Measurements from ENCODE around the gene VDR. TPM values are rescaled to one million over a fixed set of nuclear protein-coding genes. Genes with fewer than 3 reads are reported as not detected.

The VDR gene
- total RNA-seq, 4 donors from 2014 or later = 62.3 to 191 (median 117) TPM

GRCh38 chr12:47868041-47868440 is 36.8 kb downstream of the VDR start:
- H3K4me3 ChIP-seq = no peak overlapping the region
- H3K9me3 ChIP-seq = no peaks in the 10 kb centered on the region
- peak; percentile 37 for DNase-seq
- intact Hi-C loops (cut with DNase I; ENCODE audit: low total_unique reads) = no loop called here
- in situ Hi-C loops (cut with MboI; ENCODE audit: low pct_ligation_motif_present in 1 of 4, low pct_unique_long_range_greater_than_20kb in 1 of 4, low sequenced_read_pairs in 3 of 4) = loop anchor here in 1 of 4 donors (25.0 kb wide), 1 partner anchor 294 kb away; the partner anchor contains the start of gene ASB8
- TF ChIP-seq POLR2AphosphoS5 (IDR thresholded peaks at IDR 0.05) (no peak), CTCF (IDR thresholded peaks at IDR 0.05) (no peak), EP300 (IDR thresholded peaks at IDR 0.05; ENCODE audit: low read depth) (no peak), POLR2A (IDR thresholded peaks at IDR 0.05) (no peak)
- peak overlapping the region in 2 of 4 donors; percentile 30 to 40 for H3K27ac ChIP-seq
- no peaks in the 10 kb centered on the region for H3K27me3 ChIP-seq
- 94% methylated on average over 2 of the region's 2 CpGs; no CpG with 5 or more reads in 1 of the 2 donors for whole genome bisulfite sequencing, 2 donors (ENCODE audit: low coverage in 1 of 2)
- no peaks in the 10 kb centered on the region for H3K36me3 ChIP-seq
- peaks cover 0 to 16% (median 12%) of the 10 kb centered on the region in 4 donors for H3K4me1 ChIP-seq

- no peak overlapping the region for H3K4me3 ChIP-seq
- in situ Hi-C loops (cut with MboI; ENCODE audit: low pct_ligation_motif_present in 1 of 4, low pct_unique_long_range_greater_than_20kb in 1 of 4, low sequenced_read_pairs in 3 of 4) (loop anchor here in 1 of 4 donors (25.0 kb wide), 1 partner anchor 295 kb away; the partner anchor contains the start of gene ASB8), intact Hi-C loops (cut with DNase I; ENCODE audit: low total_unique reads) (loop anchor here (2.0 kb wide), 1 partner anchor 761 kb away; no protein-coding TSS in a partner anchor)
- no peak for DNase-seq
- H3K27ac ChIP-seq = peak overlapping the region in 1 of 4 donors; percentile 30
- 71% methylated on average over 4 of the region's 4 CpGs; no CpG with 5 or more reads in 1 of the 2 donors for WGBS, 2 donors (ENCODE audit: low coverage in 1 of 2)
- TF ChIP-seq POLR2A (IDR thresholded peaks at IDR 0.05) (no peak), EP300 (IDR thresholded peaks at IDR 0.05; ENCODE audit: low read depth) (no peak), CTCF (IDR thresholded peaks at IDR 0.05) (no peak), POLR2AphosphoS5 (IDR thresholded peaks at IDR 0.05) (no peak)
- no peaks in the 10 kb centered on the region for H3K27me3 ChIP-seq
- H3K4me1 ChIP-seq = peaks cover 0 to 16% (median 12%) of the 10 kb centered on the region in 4 donors
- H3K36me3 ChIP-seq = no peaks in the 10 kb centered on the region
- H3K9me3 ChIP-seq = no peaks in the 10 kb centered on the region
Measured at GRCh38 chr12:47867495-47867941, 37.3 kb downstream of the VDR start.

- intact Hi-C loops (cut with DNase I; ENCODE audit: low total_unique reads) (no loop called here), in situ Hi-C loops (cut with MboI; ENCODE audit: low pct_ligation_motif_present in 1 of 4, low pct_unique_long_range_greater_than_20kb in 1 of 4, low sequenced_read_pairs in 3 of 4) (loop anchor here in 1 of 4 donors (25.0 kb wide), 1 partner anchor 298 kb away; the partner anchor contains the start of gene ASB8)
- H3K27me3 ChIP-seq = no peaks in the 10 kb centered on the region
- no peak overlapping the region for H3K27ac ChIP-seq
- H3K4me1 ChIP-seq = peaks cover 0 to 3% (median under 1%) of the 10 kb centered on the region in 4 donors
- H3K9me3 ChIP-seq = no peaks in the 10 kb centered on the region
- no peak for DNase-seq
- H3K36me3 ChIP-seq = no peaks in the 10 kb centered on the region
- no peak overlapping the region for H3K4me3 ChIP-seq
- WGBS, 2 donors (ENCODE audit: low coverage in 1 of 2) = 60 to 97% methylated on average over 1 to 14 of the region's 14 CpGs
- TF ChIP-seq POLR2A (IDR thresholded peaks at IDR 0.05) (no peak), EP300 (IDR thresholded peaks at IDR 0.05; ENCODE audit: low read depth) (no peak), POLR2AphosphoS5 (IDR thresholded peaks at IDR 0.05) (no peak), CTCF (IDR thresholded peaks at IDR 0.05) (no peak)
Measured at GRCh38 chr12:47864646-47865235, 40.1 kb downstream of the VDR start.

DNA sequence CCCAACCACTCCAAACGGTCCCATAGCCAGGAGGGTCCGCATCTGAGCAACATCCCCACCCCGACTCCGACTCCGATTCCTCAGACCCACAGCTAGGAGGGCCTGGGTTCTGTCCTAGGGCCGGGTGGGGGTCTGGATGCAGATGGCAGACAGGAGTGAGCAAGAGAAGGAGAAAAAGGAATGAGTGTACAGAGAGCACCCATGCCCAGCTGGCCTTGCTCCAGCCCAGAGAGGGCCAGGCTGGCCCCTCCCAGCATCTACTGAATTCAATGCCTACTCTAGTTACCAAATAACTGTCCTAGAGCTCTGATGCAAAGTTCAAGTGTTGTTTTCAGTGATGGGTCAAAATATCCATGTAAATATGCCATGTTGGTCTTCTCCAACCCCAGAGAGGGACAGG is 40.8 kb downstream of the VDR start:
- Histone ChIP-seq H3K4me3 (no peak overlapping the region), H3K4me1 (no peaks in the 10 kb centered on the region), H3K27ac (no peak overlapping the region), H3K36me3 (no peaks in the 10 kb centered on the region), H3K27me3 (no peaks in the 10 kb centered on the region), H3K9me3 (no peaks in the 10 kb centered on the region)
- TF ChIP-seq POLR2A (IDR thresholded peaks at IDR 0.05) (no peak), CTCF (IDR thresholded peaks at IDR 0.05) (no peak), EP300 (IDR thresholded peaks at IDR 0.05; ENCODE audit: low read depth) (no peak), POLR2AphosphoS5 (IDR thresholded peaks at IDR 0.05) (no peak)
- WGBS, 2 donors (ENCODE audit: low coverage in 1 of 2) = 90% methylated on average over 6 of the region's 6 CpGs; no CpG with 5 or more reads in 1 of the 2 donors
- intact Hi-C loops (cut with DNase I; ENCODE audit: low total_unique reads) = no loop called here
- no peak for DNase-seq
- in situ Hi-C loops (cut with MboI; ENCODE audit: low pct_ligation_motif_present in 1 of 4, low pct_unique_long_range_greater_than_20kb in 1 of 4, low sequenced_read_pairs in 3 of 4) = loop anchor here in 1 of 4 donors (25.0 kb wide), 1 partner anchor 298 kb away; the partner anchor contains the start of gene ASB8

Measured in transverse colon (tissue), 4 donors.